Measurements from ENCODE around the gene SCUBE1. TPM values are rescaled to one million over a fixed set of nuclear protein-coding genes. Genes with fewer than 3 reads are reported as not detected.

Gene SCUBE1
- total and polyA plus RNA-seq, 2 experiments from 2014 or later = 0.81 to 3.2 TPM

- TF ChIP-seq, protein P1, sequence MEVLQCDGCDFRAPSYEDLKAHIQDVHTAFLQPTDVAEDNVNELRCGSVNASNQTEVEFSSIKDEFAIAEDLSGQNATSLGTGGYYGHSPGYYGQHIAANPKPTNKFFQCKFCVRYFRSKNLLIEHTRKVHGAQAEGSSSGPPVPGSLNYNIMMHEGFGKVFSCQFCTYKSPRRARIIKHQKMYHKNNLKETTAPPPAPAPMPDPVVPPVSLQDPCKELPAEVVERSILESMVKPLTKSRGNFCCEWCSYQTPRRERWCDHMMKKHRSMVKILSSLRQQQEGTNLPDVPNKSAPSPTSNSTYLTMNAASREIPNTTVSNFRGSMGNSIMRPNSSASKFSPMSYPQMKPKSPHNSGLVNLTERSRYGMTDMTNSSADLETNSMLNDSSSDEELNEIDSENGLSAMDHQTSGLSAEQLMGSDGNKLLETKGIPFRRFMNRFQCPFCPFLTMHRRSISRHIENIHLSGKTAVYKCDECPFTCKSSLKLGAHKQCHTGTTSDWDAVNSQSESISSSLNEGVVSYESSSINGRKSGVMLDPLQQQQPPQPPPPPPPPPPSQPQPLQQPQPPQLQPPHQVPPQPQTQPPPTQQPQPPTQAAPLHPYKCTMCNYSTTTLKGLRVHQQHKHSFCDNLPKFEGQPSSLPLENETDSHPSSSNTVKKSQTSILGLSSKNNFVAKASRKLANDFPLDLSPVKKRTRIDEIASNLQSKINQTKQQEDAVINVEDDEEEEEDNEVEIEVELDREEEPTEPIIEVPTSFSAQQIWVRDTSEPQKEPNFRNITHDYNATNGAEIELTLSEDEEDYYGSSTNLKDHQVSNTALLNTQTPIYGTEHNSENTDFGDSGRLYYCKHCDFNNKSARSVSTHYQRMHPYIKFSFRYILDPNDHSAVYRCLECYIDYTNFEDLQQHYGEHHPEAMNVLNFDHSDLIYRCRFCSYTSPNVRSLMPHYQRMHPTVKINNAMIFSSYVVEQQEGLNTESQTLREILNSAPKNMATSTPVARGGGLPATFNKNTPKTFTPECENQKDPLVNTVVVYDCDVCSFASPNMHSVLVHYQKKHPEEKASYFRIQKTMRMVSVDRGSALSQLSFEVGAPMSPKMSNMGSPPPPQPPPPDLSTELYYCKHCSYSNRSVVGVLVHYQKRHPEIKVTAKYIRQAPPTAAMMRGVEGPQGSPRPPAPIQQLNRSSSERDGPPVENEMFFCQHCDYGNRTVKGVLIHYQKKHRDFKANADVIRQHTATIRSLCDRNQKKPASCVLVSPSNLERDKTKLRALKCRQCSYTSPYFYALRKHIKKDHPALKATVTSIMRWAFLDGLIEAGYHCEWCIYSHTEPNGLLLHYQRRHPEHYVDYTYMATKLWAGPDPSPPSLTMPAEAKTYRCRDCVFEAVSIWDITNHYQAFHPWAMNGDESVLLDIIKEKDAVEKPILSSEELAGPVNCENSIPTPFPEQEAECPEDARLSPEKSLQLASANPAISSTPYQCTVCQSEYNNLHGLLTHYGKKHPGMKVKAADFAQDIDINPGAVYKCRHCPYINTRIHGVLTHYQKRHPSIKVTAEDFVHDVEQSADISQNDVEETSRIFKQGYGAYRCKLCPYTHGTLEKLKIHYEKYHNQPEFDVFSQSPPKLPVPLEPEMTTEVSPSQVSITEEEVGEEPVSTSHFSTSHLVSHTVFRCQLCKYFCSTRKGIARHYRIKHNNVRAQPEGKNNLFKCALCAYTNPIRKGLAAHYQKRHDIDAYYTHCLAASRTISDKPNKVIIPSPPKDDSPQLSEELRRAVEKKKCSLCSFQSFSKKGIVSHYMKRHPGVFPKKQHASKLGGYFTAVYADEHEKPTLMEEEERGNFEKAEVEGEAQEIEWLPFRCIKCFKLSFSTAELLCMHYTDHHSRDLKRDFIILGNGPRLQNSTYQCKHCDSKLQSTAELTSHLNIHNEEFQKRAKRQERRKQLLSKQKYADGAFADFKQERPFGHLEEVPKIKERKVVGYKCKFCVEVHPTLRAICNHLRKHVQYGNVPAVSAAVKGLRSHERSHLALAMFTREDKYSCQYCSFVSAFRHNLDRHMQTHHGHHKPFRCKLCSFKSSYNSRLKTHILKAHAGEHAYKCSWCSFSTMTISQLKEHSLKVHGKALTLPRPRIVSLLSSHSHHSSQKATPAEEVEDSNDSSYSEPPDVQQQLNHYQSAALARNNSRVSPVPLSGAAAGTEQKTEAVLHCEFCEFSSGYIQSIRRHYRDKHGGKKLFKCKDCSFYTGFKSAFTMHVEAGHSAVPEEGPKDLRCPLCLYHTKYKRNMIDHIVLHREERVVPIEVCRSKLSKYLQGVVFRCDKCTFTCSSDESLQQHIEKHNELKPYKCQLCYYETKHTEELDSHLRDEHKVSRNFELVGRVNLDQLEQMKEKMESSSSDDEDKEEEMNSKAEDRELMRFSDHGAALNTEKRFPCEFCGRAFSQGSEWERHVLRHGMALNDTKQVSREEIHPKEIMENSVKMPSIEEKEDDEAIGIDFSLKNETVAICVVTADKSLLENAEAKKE (CRISPR knock-in tag; IDR thresholded peaks at IDR 0.05) = no peak
- TF ChIP-seq CREB1 (CRISPR knock-in tag; IDR thresholded peaks at IDR 0.05; ENCODE audit: low read depth) (no peak), EZH2 (IDR thresholded peaks at IDR 0.05; ENCODE audit: low read depth, unreplicated experiment) (no peak), REST (IDR thresholded peaks at IDR 0.05; ENCODE audit: unreplicated experiment) (no peak), ZNF331 (CRISPR knock-in tag; IDR thresholded peaks at IDR 0.05; ENCODE audit: low read depth) (no peak)
Measured at GRCh38 chr22:43211941-43212433, 131.2 kb downstream of the SCUBE1 start (continued).
